ENCODE measurements around the gene PDE1C. TPM values are rescaled to one million over a fixed set of nuclear protein-coding genes. Genes with fewer than 3 reads are reported as not detected.

PDE1C gene
- total and polyA plus RNA-seq, 11 donors = 35.3 to 307 (median 141) TPM

- no peaks in the 10 kb centered on the region for H3K36me3 ChIP-seq
- intact Hi-C loops (cut with DNase I) = loop anchor here in 3 of 10 donors (5.0 kb wide), 3 partner anchors 59 to 69 kb away; no protein-coding TSS in a partner anchor
- peaks cover 4 to 52% (median 23%) of the 10 kb centered on the region in 12 donors for H3K4me1 ChIP-seq
- no peak for TF ChIP-seq POLR2A (IDR thresholded peaks at IDR 0.05)
- no peak for TF ChIP-seq CTCF (IDR thresholded peaks at IDR 0.05)
- 21 to 46% (median 25%) methylated on average over 4 of the region's 4 CpGs for whole genome bisulfite sequencing, 4 donors
- H3K27ac ChIP-seq = peak overlapping the region in 10 of 12 donors; percentile 46 to 71 (median 64)
- no peaks in the 10 kb centered on the region for H3K9me3 ChIP-seq
- H3K4me3 ChIP-seq = no peak overlapping the region
- DNase-seq = peak in 4 of 5 donors; percentile 28 to 79 (median 63)
- peak; percentile 82 to 94 (median 86) for ATAC-seq
- no peaks in the 10 kb centered on the region for H3K27me3 ChIP-seq
Measured at GRCh38 chr7:32093415-32094408, 23.5 kb upstream of the PDE1C start.

GRCh38 chr7:32092346-32092745, 22.1 kb upstream of the PDE1C start:
- no peaks in the 10 kb centered on the region for H3K27me3 ChIP-seq
- peaks cover 4 to 56% (median 23%) of the 10 kb centered on the region in 12 donors for H3K4me1 ChIP-seq
- no peak for ATAC-seq
- intact Hi-C loops (cut with DNase I) = loop anchor here in 3 of 10 donors (5.0 kb wide), 3 partner anchors 60 to 70 kb away; no protein-coding TSS in a partner anchor
- no peak for DNase-seq
- TF ChIP-seq POLR2A (IDR thresholded peaks at IDR 0.05) (no peak), CTCF (IDR thresholded peaks at IDR 0.05) (no peak)
- H3K9me3 ChIP-seq = no peaks in the 10 kb centered on the region
- H3K4me3 ChIP-seq = no peak overlapping the region
- no peaks in the 10 kb centered on the region for H3K36me3 ChIP-seq
- WGBS, 4 donors = 0 to 33% (median 20%) methylated on average over 1 of the region's 1 CpG
- H3K27ac ChIP-seq = peak overlapping the region in 11 of 12 donors; percentile 18 to 71 (median 61)

GRCh38 chr7:32091608-32092210, 21.5 kb upstream of the PDE1C start:
- H3K4me1 ChIP-seq = peaks cover 4 to 52% (median 22%) of the 10 kb centered on the region in 12 donors
- H3K27me3 ChIP-seq = no peaks in the 10 kb centered on the region
- TF ChIP-seq CTCF (IDR thresholded peaks at IDR 0.05) (no peak), POLR2A (IDR thresholded peaks at IDR 0.05) (no peak)
- H3K27ac ChIP-seq = peak overlapping the region in 7 of 12 donors; percentile 16 to 67 (median 57)
- intact Hi-C loops (cut with DNase I) = loop anchor here in 3 of 10 donors (5.0 kb wide), 3 partner anchors 61 to 71 kb away; no protein-coding TSS in a partner anchor
- DNase-seq = no peak
- no peaks in the 10 kb centered on the region for H3K36me3 ChIP-seq
- no peak overlapping the region for H3K4me3 ChIP-seq
- H3K9me3 ChIP-seq = no peaks in the 10 kb centered on the region
- ATAC-seq = no peak
- 67 to 88% (median 76%) methylated on average over 4 of the region's 4 CpGs for WGBS, 4 donors

GRCh38 chr7:32089678-32090077, 19.5 kb upstream of the PDE1C start:
- intact Hi-C loops (cut with DNase I) = loop anchor here in 3 of 10 donors (5.0 kb wide), 3 partner anchors 63 to 73 kb away; no protein-coding TSS in a partner anchor
- Histone ChIP-seq H3K36me3 (no peaks in the 10 kb centered on the region), H3K9me3 (no peaks in the 10 kb centered on the region), H3K4me3 (no peak overlapping the region), H3K27me3 (no peaks in the 10 kb centered on the region), H3K27ac (peak overlapping the region in 8 of 12 donors; percentile 22 to 78 (median 50)), H3K4me1 (peaks cover 4 to 52% (median 22%) of the 10 kb centered on the region in 12 donors)
- ATAC-seq = no peak
- DNase-seq = no peak
- TF ChIP-seq CTCF (IDR thresholded peaks at IDR 0.05) (no peak), POLR2A (IDR thresholded peaks at IDR 0.05) (no peak)
